Measurements from ENCODE around the gene MTA1.

DNA sequence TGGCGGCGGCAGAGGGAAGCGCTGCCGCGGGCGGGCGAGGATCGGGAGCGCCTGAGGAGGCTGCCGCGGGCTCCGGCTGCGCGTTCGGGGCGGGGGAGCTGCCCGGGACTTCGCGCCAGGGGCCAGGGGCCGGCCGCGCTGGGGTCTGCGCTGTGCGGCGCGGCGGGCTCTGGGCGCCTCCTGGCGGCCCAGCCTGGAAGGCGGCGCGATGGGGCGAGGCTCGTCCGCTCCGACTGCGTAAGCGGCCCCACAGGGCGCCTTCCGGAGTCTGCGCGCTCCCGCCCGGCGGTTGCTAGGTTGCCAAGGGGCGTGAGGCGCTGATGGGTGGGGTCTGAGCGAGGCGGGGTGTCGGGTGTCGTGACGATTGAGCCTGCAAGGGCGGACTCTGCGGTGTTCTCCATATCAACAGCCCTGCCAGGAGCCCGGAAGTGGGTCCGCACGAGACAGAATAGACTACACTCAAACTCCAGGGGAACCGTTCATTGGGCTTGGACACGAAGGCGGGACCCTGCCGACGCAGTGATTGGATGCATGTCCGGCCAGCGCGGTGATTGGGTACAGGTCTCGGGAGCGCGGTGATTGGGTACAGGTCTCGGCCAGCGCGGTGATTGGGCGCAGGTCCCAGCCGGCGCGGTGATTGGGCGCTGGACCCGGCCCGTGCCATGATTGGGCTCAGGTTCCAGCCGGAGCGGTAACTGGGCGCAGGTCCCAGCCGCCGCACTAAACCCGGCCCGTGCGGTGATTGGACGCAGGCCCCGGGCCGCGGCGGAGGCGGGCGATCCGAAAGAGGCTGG is 71.1 kb downstream of the MTA1 start, which contains the start of gene TEDC1:
- TF ChIP-seq, protein P1, sequence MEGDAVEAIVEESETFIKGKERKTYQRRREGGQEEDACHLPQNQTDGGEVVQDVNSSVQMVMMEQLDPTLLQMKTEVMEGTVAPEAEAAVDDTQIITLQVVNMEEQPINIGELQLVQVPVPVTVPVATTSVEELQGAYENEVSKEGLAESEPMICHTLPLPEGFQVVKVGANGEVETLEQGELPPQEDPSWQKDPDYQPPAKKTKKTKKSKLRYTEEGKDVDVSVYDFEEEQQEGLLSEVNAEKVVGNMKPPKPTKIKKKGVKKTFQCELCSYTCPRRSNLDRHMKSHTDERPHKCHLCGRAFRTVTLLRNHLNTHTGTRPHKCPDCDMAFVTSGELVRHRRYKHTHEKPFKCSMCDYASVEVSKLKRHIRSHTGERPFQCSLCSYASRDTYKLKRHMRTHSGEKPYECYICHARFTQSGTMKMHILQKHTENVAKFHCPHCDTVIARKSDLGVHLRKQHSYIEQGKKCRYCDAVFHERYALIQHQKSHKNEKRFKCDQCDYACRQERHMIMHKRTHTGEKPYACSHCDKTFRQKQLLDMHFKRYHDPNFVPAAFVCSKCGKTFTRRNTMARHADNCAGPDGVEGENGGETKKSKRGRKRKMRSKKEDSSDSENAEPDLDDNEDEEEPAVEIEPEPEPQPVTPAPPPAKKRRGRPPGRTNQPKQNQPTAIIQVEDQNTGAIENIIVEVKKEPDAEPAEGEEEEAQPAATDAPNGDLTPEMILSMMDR (IDR thresholded peaks at IDR 0.05): peak in 5 of 7 experiments; percentile 48 to 94 (median 76)
- TF ChIP-seq POLR2A (IDR thresholded peaks at IDR 0.05): no peak
- TF ChIP-seq POLR2AphosphoS5 (IDR thresholded peaks at IDR 0.05): peak; percentile 43 to 72 (median 63)

Data from stomach (tissue), 4 donors.